ENCODE measurements around the gene LRIG3.
"Not testable (repeated sequence)": the region's sequence is repeated elsewhere in the genome, so short reads cannot be mapped to it uniquely, and the experiment has no call there.

DNA sequence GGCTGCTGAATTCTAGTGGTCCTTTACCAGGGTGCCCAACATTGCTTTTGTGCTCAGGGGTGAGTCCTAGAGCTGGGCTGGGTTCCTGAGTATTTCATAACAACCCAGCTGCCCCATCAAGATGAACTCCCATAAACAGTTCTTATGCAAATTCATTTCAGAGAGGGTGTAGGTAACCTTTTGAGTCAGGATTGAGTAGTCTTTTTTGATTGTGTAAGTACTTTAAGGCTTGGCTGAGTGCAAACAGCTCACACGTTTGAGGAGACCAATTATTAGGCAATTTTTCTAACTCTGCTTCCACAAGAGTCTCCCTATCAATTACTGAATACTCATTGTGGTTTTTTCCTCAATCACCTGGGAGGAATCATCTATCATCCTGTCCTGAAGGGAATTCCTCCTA, 63.1 kb downstream of the LRIG3 start:
- TF ChIP-seq, protein P1, sequence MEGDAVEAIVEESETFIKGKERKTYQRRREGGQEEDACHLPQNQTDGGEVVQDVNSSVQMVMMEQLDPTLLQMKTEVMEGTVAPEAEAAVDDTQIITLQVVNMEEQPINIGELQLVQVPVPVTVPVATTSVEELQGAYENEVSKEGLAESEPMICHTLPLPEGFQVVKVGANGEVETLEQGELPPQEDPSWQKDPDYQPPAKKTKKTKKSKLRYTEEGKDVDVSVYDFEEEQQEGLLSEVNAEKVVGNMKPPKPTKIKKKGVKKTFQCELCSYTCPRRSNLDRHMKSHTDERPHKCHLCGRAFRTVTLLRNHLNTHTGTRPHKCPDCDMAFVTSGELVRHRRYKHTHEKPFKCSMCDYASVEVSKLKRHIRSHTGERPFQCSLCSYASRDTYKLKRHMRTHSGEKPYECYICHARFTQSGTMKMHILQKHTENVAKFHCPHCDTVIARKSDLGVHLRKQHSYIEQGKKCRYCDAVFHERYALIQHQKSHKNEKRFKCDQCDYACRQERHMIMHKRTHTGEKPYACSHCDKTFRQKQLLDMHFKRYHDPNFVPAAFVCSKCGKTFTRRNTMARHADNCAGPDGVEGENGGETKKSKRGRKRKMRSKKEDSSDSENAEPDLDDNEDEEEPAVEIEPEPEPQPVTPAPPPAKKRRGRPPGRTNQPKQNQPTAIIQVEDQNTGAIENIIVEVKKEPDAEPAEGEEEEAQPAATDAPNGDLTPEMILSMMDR (conservative IDR thresholded peaks at IDR 0.05; ENCODE audit: low read depth, low read length): not testable (repeated sequence)
- TF ChIP-seq MAFK (IDR thresholded peaks at IDR 0.05; ENCODE audit: low read depth, low read length); RFX5 (IDR thresholded peaks at IDR 0.05; ENCODE audit: low read depth, low read length); POLR2A (IDR thresholded peaks at IDR 0.05; ENCODE audit: low read depth, low read length); CHD1 (IDR thresholded peaks at IDR 0.05; ENCODE audit: low read depth, low read length); BHLHE40 (IDR thresholded peaks at IDR 0.05; ENCODE audit: low read depth, low read length); CEBPB (IDR thresholded peaks at IDR 0.05; ENCODE audit: low read depth, low read length); MXI1 (IDR thresholded peaks at IDR 0.05; ENCODE audit: borderline replicate concordance, low read depth, low read length): not testable (repeated sequence)
- TF ChIP-seq, protein P2, sequence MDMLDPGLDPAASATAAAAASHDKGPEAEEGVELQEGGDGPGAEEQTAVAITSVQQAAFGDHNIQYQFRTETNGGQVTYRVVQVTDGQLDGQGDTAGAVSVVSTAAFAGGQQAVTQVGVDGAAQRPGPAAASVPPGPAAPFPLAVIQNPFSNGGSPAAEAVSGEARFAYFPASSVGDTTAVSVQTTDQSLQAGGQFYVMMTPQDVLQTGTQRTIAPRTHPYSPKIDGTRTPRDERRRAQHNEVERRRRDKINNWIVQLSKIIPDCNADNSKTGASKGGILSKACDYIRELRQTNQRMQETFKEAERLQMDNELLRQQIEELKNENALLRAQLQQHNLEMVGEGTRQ (IDR thresholded peaks at IDR 0.05; ENCODE audit: low read depth, low read length): not testable (repeated sequence)
